ENCODE data around the gene C1QTNF8. TPM values are rescaled to one million over a fixed set of nuclear protein-coding genes. Genes with fewer than 3 reads are reported as not detected.

C1QTNF8 gene
- total and polyA plus RNA-seq, 2 of the 8 experiments (the other 6 are each of a cell fraction or from before 2014, with no cell fraction given) = not detected

- no peak overlapping the region for H3K4me3 ChIP-seq (ENCODE audit: extremely low read depth in 1 of 4, insufficient read depth in 2 of 4, low read depth in 3 of 4, low read length in 4 of 4)
- no peak overlapping the region for H3K14ac ChIP-seq (ENCODE audit: insufficient read length)
- no peak overlapping the region for H3K27ac ChIP-seq (ENCODE audit: low read depth, low read length)
- POLR2A ChIA-PET (ENCODE audit: partially characterized antibody) = no interaction called here
- no peak overlapping the region for H3K23ac ChIP-seq (ENCODE audit: insufficient read length)
- DNase-seq (ENCODE audit: low read depth in 1 of 2, low spot score in 2 of 2) (no peak), FAIRE-seq (no peak)
- H3K79me1 ChIP-seq (ENCODE audit: low read depth, low read length) = no peaks in the 10 kb centered on the region
- no peak overlapping the region for H4K8ac ChIP-seq (ENCODE audit: extremely low read depth, insufficient read depth, low read length)
- peaks cover 0 to 4% of the 10 kb centered on the region in 2 experiments for H4K20me1 ChIP-seq (replicated peaks in 1 of 2; ENCODE audit: control insufficient read depth in 1 of 2, insufficient read depth in 2 of 2, low read length in 2 of 2)
- H3K23me2 ChIP-seq (ENCODE audit: low read depth, low read length) = no peaks in the 10 kb centered on the region
- no peak overlapping the region for H2BK120ac ChIP-seq (replicated peaks; ENCODE audit: low read depth, low read length)
- H3K56ac ChIP-seq (replicated peaks; ENCODE audit: insufficient read length, low read depth, low read length) = no peak overlapping the region
- H3K4me2 ChIP-seq (ENCODE audit: insufficient read depth in 1 of 2, low read depth in 2 of 2, low read length in 2 of 2) = no peak overlapping the region
- no peaks in the 10 kb centered on the region for H3K9me3 ChIP-seq (ENCODE audit: insufficient read depth in 2 of 2, low read depth in 1 of 2, low read length in 1 of 2)
- no peak overlapping the region for H2BK15ac ChIP-seq (ENCODE audit: low read length)
- 86% methylated on average over 21 of the region's 28 CpGs; no CpG with 5 or more reads in 1 of the 2 experiments for WGBS, 2 experiments (ENCODE audit: extremely low coverage in 1 of 2, insufficient coverage in 1 of 2, insufficient read length in 1 of 2, insufficient replicate concordance in 2 of 2, low coverage in 1 of 2, low lambda C conversion rate in 2 of 2, missing lambda C conversion rate in 1 of 2)
- H3K27me3 ChIP-seq (replicated peaks in 1 of 4; ENCODE audit: control insufficient read depth in 3 of 4, extremely low read depth in 1 of 4, insufficient read depth in 3 of 4, low read length in 3 of 4) = no peaks in the 10 kb centered on the region; a peak in 1 of 7 replicates
- H3K79me2 ChIP-seq (ENCODE audit: control insufficient read depth in 1 of 2, insufficient read depth in 2 of 2, low read length in 2 of 2) = no peaks in the 10 kb centered on the region
- no peak overlapping the region for H2AFZ ChIP-seq (ENCODE audit: low read length)
- H4K5ac ChIP-seq (ENCODE audit: insufficient read length, low read depth, low read length) = no peak overlapping the region
- H3K18ac ChIP-seq (ENCODE audit: extremely low read depth, low read length) = no peak overlapping the region
- H2BK20ac ChIP-seq (ENCODE audit: low read length) = no peak overlapping the region
- H3K36me3 ChIP-seq (ENCODE audit: control insufficient read depth in 2 of 4, insufficient read depth in 4 of 4, low read length in 3 of 4) = no peaks in the 10 kb centered on the region
- no peak overlapping the region for H2BK5ac ChIP-seq (ENCODE audit: low read depth, low read length)
- no peak overlapping the region for H3K4ac ChIP-seq (replicated peaks; ENCODE audit: insufficient read length, low read depth, low read length)
- CTCF ChIA-PET (ENCODE audit: partially characterized antibody) = interaction anchor here (1.5 kb wide), 1 partner anchor 10 kb away, joined by 3 read pairs; no protein-coding TSS in a partner anchor
- no peak overlapping the region for H4K91ac ChIP-seq (replicated peaks; ENCODE audit: insufficient read length, low read length)
- H3K4me1 ChIP-seq (replicated peaks in 1 of 4; ENCODE audit: control insufficient read depth in 3 of 4, insufficient read depth in 4 of 4, low read length in 3 of 4) = no peaks in the 10 kb centered on the region; a peak in 2 of 7 replicates
- H2AK5ac ChIP-seq (ENCODE audit: low read depth, low read length) = no peak overlapping the region
- no peak overlapping the region for H3K9ac ChIP-seq (replicated peaks in 1 of 4; ENCODE audit: extremely low read depth in 1 of 4, low read depth in 3 of 4, low read length in 3 of 4)
- no peak overlapping the region for H2BK12ac ChIP-seq (ENCODE audit: low read depth, low read length)
- TF ChIP-seq ATF2 (IDR thresholded peaks at IDR 0.05; ENCODE audit: low read length) = no peak
- TF ChIP-seq JUN (IDR thresholded peaks at IDR 0.05; ENCODE audit: low read depth, low read length) = no peak
- no peak for TF ChIP-seq CHD2 (IDR thresholded peaks at IDR 0.05; ENCODE audit: low read length)
- no peak for TF ChIP-seq SIN3A (conservative IDR thresholded peaks at IDR 0.05 in 1 of 2, IDR thresholded peaks at IDR 0.05 in 1 of 2; ENCODE audit: low read depth in 1 of 2, low read length in 2 of 2)
- no peak for TF ChIP-seq FOSL1 (IDR thresholded peaks at IDR 0.05; ENCODE audit: insufficient read depth, low read depth, low read length)
- TF ChIP-seq KDM1A (IDR thresholded peaks at IDR 0.05; ENCODE audit: borderline replicate concordance, low read length) = no peak
- TF ChIP-seq ASH2L (IDR thresholded peaks at IDR 0.05; ENCODE audit: low read length) = no peak
- no peak for TF ChIP-seq NRF1 (IDR thresholded peaks at IDR 0.05; ENCODE audit: low read depth, low read length)
- no peak for TF ChIP-seq SP2 (IDR thresholded peaks at IDR 0.05; ENCODE audit: low read length)
- TF ChIP-seq JUND (IDR thresholded peaks at IDR 0.05; ENCODE audit: low read length) = no peak
- no peak for TF ChIP-seq E2F6 (IDR thresholded peaks at IDR 0.05)
- no peak for TF ChIP-seq CBX5 (IDR thresholded peaks at IDR 0.05; ENCODE audit: low read depth, low read length)
Observed at GRCh38 chr16:1078579-1079021, 17.4 kb downstream of the C1QTNF8 start.

Measured in H1 (cell line).